Karpas-422 (cell line): ENCODE data around the gene ACD. TPM values are rescaled to one million over a fixed set of nuclear protein-coding genes. Genes with fewer than 3 reads are reported as not detected.

Source experiments
- total RNA-seq: library from RNA; depleted of rRNA; stranded (reverse); fragments of >200 nt; shearing (Covaris generic); gene quantifications from 2 replicates; pipeline ENCODE4 v1.2.3, GENCODE V29; 2014; ENCODE audit warnings: low replicate concordance; rRNA removed

ACD gene
- total RNA-seq, 1 experiment from 2014 or later, result 19.1 TPM

Other genes with a start within 250 kb of the ACD start
- 0.11 TPM in 1 of 2 replicates, not detected in the other for gene ZDHHC1, start 243.8 kb downstream of the ACD start, total RNA-seq
- gene HSD11B2, start 229.1 kb downstream of the ACD start, total RNA-seq, result not detected in 2 replicates
- gene ATP6V0D1, start 179.1 kb downstream of the ACD start, total RNA-seq, result 63.8 and 83.4 TPM in 2 replicates
- gene AGRP, start 176.7 kb downstream of the ACD start, total RNA-seq, result not detected in 2 replicates
- 1.3 and 2.9 TPM in 2 replicates for gene RIPOR1, start 131.4 kb downstream of the ACD start, total RNA-seq
- 29.5 and 36.0 TPM in 2 replicates for gene CTCF, start 97.7 kb downstream of the ACD start, total RNA-seq
- 18.6 and 60.6 TPM in 2 replicates for gene CARMIL2, start 15.1 kb downstream of the ACD start, total RNA-seq
- 13.6 and 16.3 TPM in 2 replicates for gene PARD6A, start 700 bp upstream of the ACD start, total RNA-seq
- 8.4 and 26.8 TPM in 2 replicates for gene ENKD1, start 6.5 kb upstream of the ACD start, total RNA-seq
- 13.8 and 18.4 TPM in 2 replicates for gene C16orf86, start 6.6 kb upstream of the ACD start, total RNA-seq
- gene GFOD2, start 59.1 kb upstream of the ACD start, total RNA-seq, result 12.9 and 34.8 TPM in 2 replicates
- gene RANBP10, start 146.3 kb upstream of the ACD start, total RNA-seq, result 9.3 and 10.7 TPM in 2 replicates
- 0.52 and 1.1 TPM in 2 replicates for gene TSNAXIP1, start 146.6 kb upstream of the ACD start, total RNA-seq
- gene THAP11, start 182.1 kb upstream of the ACD start, total RNA-seq, result 57.1 and 89.9 TPM in 2 replicates
- 179 and 237 TPM in 2 replicates for gene NUTF2, start 186.7 kb upstream of the ACD start, total RNA-seq
- 22.0 and 36.0 TPM in 2 replicates for gene CENPT, start 187.4 kb upstream of the ACD start, total RNA-seq
- gene EDC4, start 212.8 kb upstream of the ACD start, total RNA-seq, result 46.4 and 52.1 TPM in 2 replicates
- 0.56 TPM in 1 of 2 replicates, not detected in the other for gene NRN1L, start 224.6 kb upstream of the ACD start, total RNA-seq
- 7.2 and 14.2 TPM in 2 replicates for gene PSKH1, start 233.0 kb upstream of the ACD start, total RNA-seq